SU-DHL-6 (cell line): ENCODE data around the gene URI1.

Source experiments
- CTCF ChIP-seq: fragments of 200-600 bp; sonication (generic); IDR thresholded peaks from one replicate; pipeline ENCODE4 v1.5.1; 2017; ENCODE audit warnings: antibody characterized with exemption, mild to moderate bottlenecking, low read length, moderate library complexity; ENCODE audit not compliant: insufficient read depth, poor library complexity, severe bottlenecking
- EZH2phosphoT487 ChIP-seq: fragments of 200-600 bp; sonication (generic), shearing (Covaris generic); conservative IDR thresholded peaks from 2 replicates; pipeline ENCODE4 v1.6.1; 2018; ENCODE audit warnings: mild to moderate bottlenecking, antibody characterized with exemption, low read length, moderate library complexity, mixed read lengths

- no peak for TF ChIP-seq CTCF
- TF ChIP-seq EZH2phosphoT487 = no peak
These were observed 7.3 kb upstream of the URI1 start for GRCh38 chr19:29934781-29935180.
